GM23338 (cell line): Measurements from ENCODE around the gene TRPV5. TPM values are rescaled to one million over a fixed set of nuclear protein-coding genes. Genes with fewer than 3 reads are reported as not detected.

Experiments
- ATAC-seq: fragments of 200-7000 bp; cut with Tn5 transposase; 3 replicates; pipeline ENCODE4 v1.9.1; 2020
- DNase-seq: peaks from one replicate; pipeline ENCODE4 v3.0.0-alpha.2; 2015; ENCODE audit warnings: low spot score
- H2AFZ ChIP-seq: fragments of 200-600 bp; sonication (generic); 2 replicates; pipeline ENCODE4 v1.8.0; 2016; ENCODE audit warnings: antibody characterized with exemption, mild to moderate bottlenecking, moderate library complexity
- H3F3A ChIP-seq: fragments of 200-600 bp; sonication (generic); replicated peaks from 2 replicates; pipeline ENCODE4 v1.8.0; 2017; ENCODE audit warnings: antibody characterized with exemption, mixed run types, low read depth
- H3K27ac ChIP-seq: fragments of 200-600 bp; sonication (generic); 2 replicates; pipeline ENCODE4 v1.6.1; 2016; ENCODE audit warnings: low read depth
- H3K27me3 ChIP-seq: fragments of 200-600 bp; sonication (generic); 2 replicates; pipeline ENCODE4 v1.8.0; 2016; ENCODE audit warnings: mild to moderate bottlenecking, mixed run types, moderate library complexity; ENCODE audit not compliant: insufficient read depth
- H3K36me3 ChIP-seq: fragments of 200-600 bp; sonication (generic); 2 replicates; pipeline ENCODE4 v1.8.0; 2016; ENCODE audit warnings: mild to moderate bottlenecking; ENCODE audit not compliant: insufficient read depth
- H3K4me1 ChIP-seq: fragments of 200-600 bp; sonication (generic); 2 replicates; pipeline ENCODE4 v1.8.0; 2016; ENCODE audit warnings: mild to moderate bottlenecking, moderate library complexity; ENCODE audit not compliant: insufficient read depth
- H3K4me2 ChIP-seq: fragments of 200-600 bp; sonication (generic); 2 replicates; pipeline ENCODE4 v1.7.1; 2017; ENCODE audit warnings: mixed run types
- H3K4me3 ChIP-seq: fragments of 200-600 bp; sonication (generic); 2 replicates; pipeline ENCODE4 v1.6.1; 2016; ENCODE audit warnings: mixed run types
- H3K79me2 ChIP-seq: fragments of 200-600 bp; sonication (generic); replicated peaks from 2 replicates; pipeline ENCODE4 v1.8.0; 2017; ENCODE audit warnings: mild to moderate bottlenecking; ENCODE audit not compliant: insufficient read depth
- H3K9me2 ChIP-seq: fragments of 200-600 bp; sonication (generic); 2 replicates; pipeline ENCODE4 v1.8.0; 2017; ENCODE audit not compliant: insufficient read depth
- H4K20me1 ChIP-seq: fragments of 200-600 bp; sonication (generic); replicated peaks from 2 replicates; pipeline ENCODE4 v1.8.0; 2017; ENCODE audit warnings: mild to moderate bottlenecking; ENCODE audit not compliant: insufficient read depth
- H3K27ac Mint-ChIP-seq: 2 replicates; pipeline ENCODE4 v1.8.0; 2020; ENCODE audit warnings: inconsistent platforms, mild to moderate bottlenecking, moderate library complexity, mixed read lengths
- H3K27me3 Mint-ChIP-seq: 3 replicates; pipeline ENCODE4 v1.8.0; 2022; ENCODE audit warnings: low read depth, mild to moderate bottlenecking, moderate library complexity, mixed read lengths, inconsistent platforms; ENCODE audit not compliant: insufficient read depth, poor library complexity
- H3K36me3 Mint-ChIP-seq: 3 replicates; pipeline ENCODE4 v1.8.0; 2021; ENCODE audit warnings: low read depth, mild to moderate bottlenecking, inconsistent platforms, moderate library complexity, mixed read lengths
- H3K4me1 Mint-ChIP-seq: 3 replicates; pipeline ENCODE4 v1.8.0; 2020; ENCODE audit warnings: mild to moderate bottlenecking, inconsistent platforms, mixed read lengths
- H3K4me3 Mint-ChIP-seq: 3 replicates; pipeline ENCODE4 v1.8.0; 2021; ENCODE audit warnings: moderate library complexity, mild to moderate bottlenecking, inconsistent platforms, mixed read lengths
- H3K9me3 Mint-ChIP-seq: 3 replicates; pipeline ENCODE4 v1.8.0; 2020; ENCODE audit warnings: moderate library complexity, mild to moderate bottlenecking, inconsistent platforms, mixed read lengths
- CREB1 ChIP-seq: fragments of 250-450 bp; sonication (Bioruptor Pico); IDR thresholded peaks from 2 replicates; pipeline ENCODE4 v1.5.0; 2020; ENCODE audit warnings: low read depth, mild to moderate bottlenecking, moderate library complexity
- EZH2 ChIP-seq: fragments of 200-600 bp; sonication (generic); IDR thresholded peaks from one replicate; pipeline ENCODE4 v1.8.0; 2017; ENCODE audit warnings: antibody characterized with exemption, mild to moderate bottlenecking, low read depth; ENCODE audit not compliant: unreplicated experiment
- EZH2phosphoT487 ChIP-seq: fragments of 200-600 bp; sonication (generic); IDR thresholded peaks from one replicate; pipeline ENCODE4 v1.8.1; 2018; ENCODE audit warnings: antibody characterized with exemption; ENCODE audit not compliant: unreplicated experiment
- POLR2AphosphoS5 ChIP-seq: IDR thresholded peaks from 2 replicates; pipeline ENCODE4 v1.6.1; 2016; ENCODE audit warnings: antibody characterized with exemption, low read depth
- STAT1 ChIP-seq: IDR thresholded peaks from one replicate; pipeline ENCODE4 v1.6.1; 2016; ENCODE audit warnings: antibody characterized with exemption; ENCODE audit not compliant: unreplicated experiment
- ZNF114 ChIP-seq: fragments of 250-450 bp; sonication (Bioruptor Pico); IDR thresholded peaks from 2 replicates; pipeline ENCODE4 v1.5.0; 2020; ENCODE audit warnings: mild to moderate bottlenecking, moderate library complexity
- ZNF331 ChIP-seq: fragments of 250-450 bp; sonication (Bioruptor Pico); IDR thresholded peaks from 2 replicates; pipeline ENCODE4 v1.5.0; 2020; ENCODE audit warnings: low read depth, mild to moderate bottlenecking, moderate library complexity
- polyA plus RNA-seq: library from polyadenylated mRNA; unstranded; fragments of >200 nt; fragmentation: Nextera tagmentation; extraction: Ambion mirVana; gene quantifications from 2 replicates; pipeline ENCODE4 v1.2.1, GENCODE V29; 2016
- total RNA-seq: library from RNA; depleted of rRNA; stranded (reverse); fragments of >200 nt; shearing (Covaris generic); gene quantifications from 2 replicates; pipeline ENCODE4 v1.2.3, GENCODE V29; 2014
- TF ChIP-seq, protein P1 (sequence below), 2 experiments: fragments of 200-600 bp in 1 of 2; sonication (generic) in 1 of 2; conservative IDR thresholded peaks; 2 replicates each; pipeline versions ENCODE4 v1.5.1 to v1.6.1; 2016 to 2017; ENCODE audit warnings: antibody characterized with exemption in 2 of 2, low read depth in 2 of 2, mild to moderate bottlenecking in 2 of 2, moderate library complexity in 1 of 2
- TF ChIP-seq, protein P2 (sequence below): IDR thresholded peaks from 2 replicates; pipeline ENCODE4 v1.6.1; 2016; ENCODE audit warnings: antibody characterized with exemption

The TRPV5 gene
- total and polyA plus RNA-seq, 2 experiments from 2014 or later: not detected

DNA sequence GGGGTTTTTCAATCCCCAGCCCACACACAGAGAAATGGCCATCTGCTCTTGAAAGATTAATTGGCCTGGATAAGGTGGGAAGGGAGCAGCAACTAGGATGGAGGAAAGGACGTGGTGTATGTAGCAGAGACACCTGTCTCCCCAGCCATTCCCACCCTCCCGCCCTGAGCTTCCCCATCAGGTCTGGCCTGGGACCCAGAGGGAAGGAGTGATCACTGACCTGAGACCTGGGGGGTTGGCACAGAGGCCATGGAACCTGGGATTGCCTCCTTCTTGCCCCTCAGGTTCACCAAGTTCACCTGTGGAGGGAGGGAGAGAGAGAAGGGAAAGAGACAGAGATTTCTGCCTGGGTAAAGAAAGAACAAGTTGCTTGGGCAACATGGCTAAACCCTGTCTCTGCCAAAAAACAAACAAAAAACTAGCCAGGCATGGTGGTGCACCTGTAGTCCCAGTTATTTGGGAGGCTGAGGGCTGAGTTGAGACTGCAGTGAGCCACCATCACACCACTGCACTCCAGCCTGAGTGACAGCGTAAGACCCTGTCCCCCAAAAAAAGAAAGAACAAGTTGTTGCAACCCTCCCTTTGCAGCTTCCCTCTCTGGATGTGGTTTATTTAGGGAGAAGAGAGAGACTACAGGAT, 36.7 kb downstream of the TRPV5 start:
- Histone ChIP-seq H4K20me1 (no peaks in the 10 kb centered on the region), H3K4me1 (no peaks in the 10 kb centered on the region), H3K36me3 (no peaks in the 10 kb centered on the region), H3K27me3 (no peaks in the 10 kb centered on the region), H3K4me3 (no peak overlapping the region), H3F3A (no peaks in the 10 kb centered on the region), H3K4me2 (no peak overlapping the region), H3K27ac (no peak overlapping the region), H2AFZ (no peak overlapping the region), H3K9me2 (no peaks in the 10 kb centered on the region), H3K79me2 (no peaks in the 10 kb centered on the region)
- Mint-ChIP-seq H3K27ac (no peak overlapping the region), H3K36me3 (no peaks in the 10 kb centered on the region; the same call in 2 of the 3 replicates), H3K27me3 (peaks cover 3% of the 10 kb centered on the region), H3K4me3 (no peak overlapping the region), H3K4me1 (peaks cover 9% of the 10 kb centered on the region), H3K9me3 (no peaks in the 10 kb centered on the region)
- no peak for ATAC-seq
- no peak for TF ChIP-seq ZNF331 (CRISPR knock-in tag)
- TF ChIP-seq, protein P1, sequence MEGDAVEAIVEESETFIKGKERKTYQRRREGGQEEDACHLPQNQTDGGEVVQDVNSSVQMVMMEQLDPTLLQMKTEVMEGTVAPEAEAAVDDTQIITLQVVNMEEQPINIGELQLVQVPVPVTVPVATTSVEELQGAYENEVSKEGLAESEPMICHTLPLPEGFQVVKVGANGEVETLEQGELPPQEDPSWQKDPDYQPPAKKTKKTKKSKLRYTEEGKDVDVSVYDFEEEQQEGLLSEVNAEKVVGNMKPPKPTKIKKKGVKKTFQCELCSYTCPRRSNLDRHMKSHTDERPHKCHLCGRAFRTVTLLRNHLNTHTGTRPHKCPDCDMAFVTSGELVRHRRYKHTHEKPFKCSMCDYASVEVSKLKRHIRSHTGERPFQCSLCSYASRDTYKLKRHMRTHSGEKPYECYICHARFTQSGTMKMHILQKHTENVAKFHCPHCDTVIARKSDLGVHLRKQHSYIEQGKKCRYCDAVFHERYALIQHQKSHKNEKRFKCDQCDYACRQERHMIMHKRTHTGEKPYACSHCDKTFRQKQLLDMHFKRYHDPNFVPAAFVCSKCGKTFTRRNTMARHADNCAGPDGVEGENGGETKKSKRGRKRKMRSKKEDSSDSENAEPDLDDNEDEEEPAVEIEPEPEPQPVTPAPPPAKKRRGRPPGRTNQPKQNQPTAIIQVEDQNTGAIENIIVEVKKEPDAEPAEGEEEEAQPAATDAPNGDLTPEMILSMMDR (conservative IDR thresholded peaks at IDR 0.05; ENCODE audit: low read depth in 2 of 2): no peak
- TF ChIP-seq POLR2AphosphoS5: no peak
- no peak for TF ChIP-seq ZNF114 (CRISPR knock-in tag)
- TF ChIP-seq CREB1 (CRISPR knock-in tag): no peak
- no peak for TF ChIP-seq STAT1
- TF ChIP-seq, protein P2, sequence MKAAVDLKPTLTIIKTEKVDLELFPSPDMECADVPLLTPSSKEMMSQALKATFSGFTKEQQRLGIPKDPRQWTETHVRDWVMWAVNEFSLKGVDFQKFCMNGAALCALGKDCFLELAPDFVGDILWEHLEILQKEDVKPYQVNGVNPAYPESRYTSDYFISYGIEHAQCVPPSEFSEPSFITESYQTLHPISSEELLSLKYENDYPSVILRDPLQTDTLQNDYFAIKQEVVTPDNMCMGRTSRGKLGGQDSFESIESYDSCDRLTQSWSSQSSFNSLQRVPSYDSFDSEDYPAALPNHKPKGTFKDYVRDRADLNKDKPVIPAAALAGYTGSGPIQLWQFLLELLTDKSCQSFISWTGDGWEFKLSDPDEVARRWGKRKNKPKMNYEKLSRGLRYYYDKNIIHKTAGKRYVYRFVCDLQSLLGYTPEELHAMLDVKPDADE: no peak
- no peak for TF ChIP-seq EZH2
- DNase-seq: no peak

DNA sequence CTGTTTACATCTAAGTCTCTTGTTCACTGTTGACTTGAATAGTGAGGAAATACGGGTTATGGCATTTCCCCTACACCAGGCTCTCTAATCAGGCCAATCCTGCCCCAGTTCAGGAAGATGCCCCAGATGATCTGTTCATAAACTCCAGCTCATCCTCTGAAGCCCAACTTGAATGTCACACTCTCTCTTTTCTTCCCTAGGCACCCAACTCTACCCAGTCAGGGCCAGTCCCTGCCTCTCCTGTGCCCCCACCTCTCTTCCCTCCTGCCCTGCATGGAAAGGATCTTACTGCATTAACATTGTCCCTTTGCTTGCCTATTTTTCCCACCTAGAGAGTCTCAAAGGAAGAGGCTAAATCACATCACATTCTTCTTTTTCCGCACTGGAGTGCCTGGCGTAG, 37.4 kb downstream of the TRPV5 start:
- no peaks in the 10 kb centered on the region for H4K20me1 ChIP-seq
- peaks cover 5% of the 10 kb centered on the region for H3K4me1 Mint-ChIP-seq
- no peaks in the 10 kb centered on the region for H3K36me3 ChIP-seq
- no peak overlapping the region for H3K4me2 ChIP-seq
- DNase-seq: no peak
- TF ChIP-seq CREB1 (CRISPR knock-in tag): no peak
- no peak for TF ChIP-seq EZH2phosphoT487
- ATAC-seq: no peak
- H3K4me1 ChIP-seq: no peaks in the 10 kb centered on the region
- peaks cover under 1% of the 10 kb centered on the region; the same call in 1 of the 3 replicates for H3K9me3 Mint-ChIP-seq
- H3K9me2 ChIP-seq: no peaks in the 10 kb centered on the region
- no peaks in the 10 kb centered on the region for H3K27me3 ChIP-seq
- H3K27ac Mint-ChIP-seq: no peak overlapping the region
- H3K79me2 ChIP-seq: no peaks in the 10 kb centered on the region
- H3K36me3 Mint-ChIP-seq: no peaks in the 10 kb centered on the region; the same call in 2 of the 3 replicates
- H2AFZ ChIP-seq: no peak overlapping the region
- no peak overlapping the region for H3K27ac ChIP-seq
- H3K4me3 Mint-ChIP-seq: no peak overlapping the region
- no peaks in the 10 kb centered on the region for H3F3A ChIP-seq
- H3K4me3 ChIP-seq: no peak overlapping the region
- H3K27me3 Mint-ChIP-seq: peaks cover 3% of the 10 kb centered on the region
